T-helper 2 cell treated with Interferon-gamma antibody and Interleukin-4, amounts not matched to agents 100 ng/mL and 5 ng/mL, for 36 hours (primary cell): ENCODE results near the gene SCP2D1. TPM values are rescaled to one million over a fixed set of nuclear protein-coding genes. Genes with fewer than 3 reads are reported as not detected.

Experiments used
- total RNA-seq: library from RNA; stranded (reverse); gene quantifications from 2 replicates; pipeline ENCODE4 v1.2.3, GENCODE V29; 2022

SCP2D1 gene
- total RNA-seq, 1 donor from 2014 or later, result not detected

Other genes starting within 250 kb of the SCP2D1 start
- gene SMIM26, start 246.4 kb upstream of the SCP2D1 start, total RNA-seq, result 41.8 and 49.3 TPM in 2 replicates
- gene DTD1, start 225.7 kb upstream of the SCP2D1 start, total RNA-seq, result 28.0 and 33.5 TPM in 2 replicates